HUDEP-2 (cell line): ENCODE measurements around the gene IFNA14.
"Not testable (repeated sequence)": the region's sequence is repeated elsewhere in the genome, so short reads cannot be mapped to it uniquely, and the experiment has no call there.

Experiments used
- DNase-seq, 76 experiments: peaks; one replicate each; lab custom pipeline; 2025; ENCODE audit not compliant: unreplicated experiment in 76 of 76; lab: John Stamatoyannopoulos, UW

Gene IFNA14

GRCh38 chr9:21217211-21217610 is 22.6 kb downstream of the IFNA14 start, which contains the start of gene IFNA16:
TSS of gene IFNA16 (minus strand) at chr9:21217311. CDS start at chr9:21217305, 6 bp downstream.
- DNase-seq: not testable (repeated sequence)

- DNase-seq: peak in 3 of 76 experiments; percentile 1
Measured at GRCh38 chr9:21213411-21214326, 26.1 kb downstream of the IFNA14 start.

GRCh38 chr9:21212160-21212559 is 27.6 kb downstream of the IFNA14 start:
- DNase-seq: not testable (repeated sequence)

- not testable (repeated sequence) for DNase-seq
Measured at GRCh38 chr9:21210782-21211181, 29.0 kb downstream of the IFNA14 start.

GRCh38 chr9:21210311-21210710 is 29.5 kb downstream of the IFNA14 start:
- DNase-seq: no peak

GRCh38 chr9:21207043-21207442 is 32.8 kb downstream of the IFNA14 start, which contains the start of gene IFNA10:
TSS of gene IFNA10 (minus strand) at chr9:21207143. CDS start at chr9:21207097, 46 bp downstream.
- DNase-seq: not testable (repeated sequence)

GRCh38 chr9:21205204-21205603 is 34.6 kb downstream of the IFNA14 start:
- no peak for DNase-seq

- not testable (repeated sequence) for DNase-seq
Measured at GRCh38 chr9:21202105-21202504, 37.7 kb downstream of the IFNA14 start, which contains the start of gene IFNA7. TSS of gene IFNA7 (minus strand) at chr9:21202205. CDS start at chr9:21202165, 40 bp downstream.

GRCh38 chr9:21194867-21195776 is 44.7 kb downstream of the IFNA14 start:
- peak in 18 of 76 experiments; percentile 0 to 43 (median 12) for DNase-seq
